ENCODE measurements around the gene PKIG. TPM values are rescaled to one million over a fixed set of nuclear protein-coding genes. Genes with fewer than 3 reads are reported as not detected.

PKIG gene
- total and polyA plus RNA-seq, 10 of the 15 experiments (the other 5 are each of a cell fraction or from before 2014, with no cell fraction given), result 5.7 to 82.3 (median 39.7) TPM

DNA sequence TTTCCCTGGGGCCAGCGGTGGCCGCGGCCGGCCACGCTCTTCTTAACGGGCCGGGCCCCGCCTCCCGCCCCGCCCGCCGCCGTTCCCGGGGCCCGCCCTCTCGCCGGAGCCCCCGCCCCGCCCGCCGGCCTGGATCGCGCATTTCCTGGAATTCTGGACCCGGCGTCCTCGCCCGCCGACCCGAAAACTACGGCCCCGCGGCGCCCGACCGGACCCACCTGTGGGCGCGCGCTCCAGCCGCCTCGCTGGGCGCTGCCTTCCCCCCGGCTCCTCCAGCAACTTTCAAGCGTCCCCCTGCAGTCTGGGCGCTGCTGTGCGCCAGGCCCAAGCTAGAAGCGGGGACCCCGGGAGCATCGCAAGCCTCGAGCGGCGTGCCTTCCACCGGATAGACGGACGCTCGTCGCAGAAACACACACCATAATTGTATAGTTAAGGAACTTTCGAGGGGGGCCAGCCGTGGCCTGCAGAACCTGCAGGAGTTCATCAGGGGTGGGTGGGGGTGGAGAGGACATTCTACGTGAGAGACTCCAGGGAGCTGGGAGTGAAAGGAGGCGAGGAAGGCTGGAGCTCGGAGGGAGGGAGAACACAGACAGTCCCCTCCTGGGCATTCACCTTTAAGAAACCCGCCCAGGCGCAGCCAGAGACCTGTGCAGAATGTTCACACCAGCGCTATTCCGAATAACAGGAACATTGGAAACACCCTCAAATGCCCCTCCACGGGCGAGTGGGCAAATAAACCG is 69.5 kb downstream of the PKIG start, which contains the start of gene ADA:
TSS of gene ADA (minus strand) at position 16 of the 740 bp plus-strand sequence. CDS start 92 bp downstream, outside the sequence.
- in situ Hi-C loops (cut with MboI), result no loop called here
- POLR2A ChIA-PET, result interaction anchor here (1.0 to 2.5 kb wide), 3 partner anchors 9 to 34 kb away, joined by 3 to 18 read pairs (median 3); no protein-coding TSS in a partner anchor
- no peak for FAIRE-seq
- TF ChIP-seq RFX5 (IDR thresholded peaks at IDR 0.05; ENCODE audit: low read depth, low read length) (no peak), MXI1 (IDR thresholded peaks at IDR 0.05; ENCODE audit: low read depth, low read length) (peak; percentile 35; the same call in 1 of the 2 replicates), LARP7 (IDR thresholded peaks at IDR 0.05) (peak; percentile 57; the same call in 1 of the 2 replicates), DPF2 (IDR thresholded peaks at IDR 0.05) (0 out of 2 replicates have a peak, but pooled peaks have one; percentile 28), GATAD2B (conservative IDR thresholded peaks at IDR 0.05; ENCODE audit: low read depth) (0 out of 2 replicates have a peak, but pooled peaks have one; percentile 57), ZNF274 (IDR thresholded peaks at IDR 0.05; ENCODE audit: insufficient read depth, insufficient read length) (no peak), RELB (IDR thresholded peaks at IDR 0.05; ENCODE audit: low read depth) (peak; percentile 86; the same call in 1 of the 2 replicates), TARDBP (IDR thresholded peaks at IDR 0.05; ENCODE audit: borderline replicate concordance) (no peak), POLR2AphosphoS5 (IDR thresholded peaks at IDR 0.05; ENCODE audit: low read length) (peak; percentile 30; the same call in 1 of the 2 replicates), IKZF2 (IDR thresholded peaks at IDR 0.05) (peak; percentile 59 to 74; a peak in 3 of 4 replicates), MEF2B (IDR thresholded peaks at IDR 0.05; ENCODE audit: partially characterized antibody, poor library complexity, severe bottlenecking) (peak; percentile 47), FOXK2 (IDR thresholded peaks at IDR 0.05) (no peak), POLR2A (IDR thresholded peaks at IDR 0.05; ENCODE audit: low read depth, low read length) (peak; percentile 50; the same call in 1 of the 2 replicates), RB1 (IDR thresholded peaks at IDR 0.05; ENCODE audit: borderline replicate concordance) (peak; percentile 79; the same call in 1 of the 2 replicates), TCF7 (IDR thresholded peaks at IDR 0.05; ENCODE audit: borderline replicate concordance) (no peak), HCFC1 (IDR thresholded peaks at IDR 0.05; ENCODE audit: low read length) (peak; percentile 1; the same call in 1 of the 2 replicates)
- TF ChIP-seq, protein P1, sequence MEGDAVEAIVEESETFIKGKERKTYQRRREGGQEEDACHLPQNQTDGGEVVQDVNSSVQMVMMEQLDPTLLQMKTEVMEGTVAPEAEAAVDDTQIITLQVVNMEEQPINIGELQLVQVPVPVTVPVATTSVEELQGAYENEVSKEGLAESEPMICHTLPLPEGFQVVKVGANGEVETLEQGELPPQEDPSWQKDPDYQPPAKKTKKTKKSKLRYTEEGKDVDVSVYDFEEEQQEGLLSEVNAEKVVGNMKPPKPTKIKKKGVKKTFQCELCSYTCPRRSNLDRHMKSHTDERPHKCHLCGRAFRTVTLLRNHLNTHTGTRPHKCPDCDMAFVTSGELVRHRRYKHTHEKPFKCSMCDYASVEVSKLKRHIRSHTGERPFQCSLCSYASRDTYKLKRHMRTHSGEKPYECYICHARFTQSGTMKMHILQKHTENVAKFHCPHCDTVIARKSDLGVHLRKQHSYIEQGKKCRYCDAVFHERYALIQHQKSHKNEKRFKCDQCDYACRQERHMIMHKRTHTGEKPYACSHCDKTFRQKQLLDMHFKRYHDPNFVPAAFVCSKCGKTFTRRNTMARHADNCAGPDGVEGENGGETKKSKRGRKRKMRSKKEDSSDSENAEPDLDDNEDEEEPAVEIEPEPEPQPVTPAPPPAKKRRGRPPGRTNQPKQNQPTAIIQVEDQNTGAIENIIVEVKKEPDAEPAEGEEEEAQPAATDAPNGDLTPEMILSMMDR (IDR thresholded peaks at IDR 0.05 in 2 of 3, conservative IDR thresholded peaks at IDR 0.05 in 1 of 3; ENCODE audit: control insufficient read depth in 2 of 3, extremely low read depth in 1 of 3, insufficient read depth in 1 of 3, low read depth in 3 of 3, low read length in 3 of 3), result peak in 1 of 3 experiments; percentile 16; a peak in 1 of 6 replicates
- TF ChIP-seq, protein P2, sequence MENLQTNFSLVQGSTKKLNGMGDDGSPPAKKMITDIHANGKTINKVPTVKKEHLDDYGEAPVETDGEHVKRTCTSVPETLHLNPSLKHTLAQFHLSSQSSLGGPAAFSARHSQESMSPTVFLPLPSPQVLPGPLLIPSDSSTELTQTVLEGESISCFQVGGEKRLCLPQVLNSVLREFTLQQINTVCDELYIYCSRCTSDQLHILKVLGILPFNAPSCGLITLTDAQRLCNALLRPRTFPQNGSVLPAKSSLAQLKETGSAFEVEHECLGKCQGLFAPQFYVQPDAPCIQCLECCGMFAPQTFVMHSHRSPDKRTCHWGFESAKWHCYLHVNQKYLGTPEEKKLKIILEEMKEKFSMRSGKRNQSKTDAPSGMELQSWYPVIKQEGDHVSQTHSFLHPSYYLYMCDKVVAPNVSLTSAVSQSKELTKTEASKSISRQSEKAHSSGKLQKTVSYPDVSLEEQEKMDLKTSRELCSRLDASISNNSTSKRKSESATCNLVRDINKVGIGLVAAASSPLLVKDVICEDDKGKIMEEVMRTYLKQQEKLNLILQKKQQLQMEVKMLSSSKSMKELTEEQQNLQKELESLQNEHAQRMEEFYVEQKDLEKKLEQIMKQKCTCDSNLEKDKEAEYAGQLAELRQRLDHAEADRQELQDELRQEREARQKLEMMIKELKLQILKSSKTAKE (IDR thresholded peaks at IDR 0.05; ENCODE audit: low read depth, poor library complexity, severe bottlenecking), result no peak

More for the DNA sequence above, 69.5 kb downstream of the PKIG start, which contains the start of gene ADA:
- Histone ChIP-seq H3K79me2 (ENCODE audit: control insufficient read depth, insufficient read depth, low read length) (peaks cover 41% of the 10 kb centered on the region), H4K20me1 (ENCODE audit: control insufficient read depth, insufficient read depth) (no peaks in the 10 kb centered on the region), H3K4me2 (ENCODE audit: control insufficient read depth, insufficient read depth) (peak within 1 kb of the TSS; percentile 96), H3K4me3 (peak within 1 kb of the TSS; percentile 95), H2AFZ (ENCODE audit: control insufficient read depth, low read depth, low read length) (peak within 1 kb of the TSS; percentile 74), H3K9ac (ENCODE audit: control insufficient read depth, insufficient read depth, low read length) (peak within 1 kb of the TSS; percentile 88), H3K4me1 (ENCODE audit: control insufficient read depth, insufficient read depth, low read length) (peaks cover 39% of the 10 kb centered on the region), H3K27ac (ENCODE audit: control insufficient read depth, insufficient read depth) (peak within 1 kb of the TSS; percentile 84), H3K36me3 (ENCODE audit: control insufficient read depth in 2 of 2, insufficient read depth in 2 of 2, low read length in 1 of 2) (no peaks in the 10 kb centered on the region), H3K9me3 (replicated peaks; ENCODE audit: control insufficient read depth, insufficient read depth, low read length) (no peaks in the 10 kb centered on the region), H3K27me3 (replicated peaks in 1 of 2; ENCODE audit: control insufficient read depth in 2 of 2, insufficient read depth in 2 of 2, low read length in 1 of 2) (no peaks in the 10 kb centered on the region)
- intact Hi-C loops (cut with micrococcal nuclease; ENCODE audit: unreplicated experiment), result no loop called here
- RAD21 ChIA-PET (ENCODE audit: unreplicated experiment), result interaction anchor here (0.8 to 5.1 kb wide), 6 partner anchors 9 to 75 kb away, joined by 3 to 55 read pairs (median 8); partner anchors contain the start of gene PKIG
- CTCF ChIA-PET, result interaction anchor here (1.5 to 8.5 kb wide), 3 partner anchors 16 to 58 kb away, joined by 4 to 134 read pairs (median 7); no protein-coding TSS in a partner anchor
- BruUV-seq (replicated peaks), result no TSS peak
- DNase-seq (ENCODE audit: low read depth, low spot score) (no peak), ATAC-seq (peak; percentile 66)
- SMC1A ChIA-PET (ENCODE audit: uncharacterized antibody, unreplicated experiment), result interaction anchor here (0.8 to 4.3 kb wide), 7 partner anchors 9 to 80 kb away, joined by 3 to 47 read pairs (median 4); no protein-coding TSS in a partner anchor
- WGBS (ENCODE audit: insufficient coverage, insufficient replicate concordance, low lambda C conversion rate, missing lambda C conversion rate), result 2% methylated on average over 39 of the region's 68 CpGs
